ENCODE data around the gene ATPAF2.

The ATPAF2 gene

GRCh38 chr17:18014006-18014405, 25.0 kb downstream of the ATPAF2 start:
- no peak for DNase-seq (ENCODE audit: extremely low read depth, low read depth)
- TF ChIP-seq CTCF (IDR thresholded peaks at IDR 0.05; ENCODE audit: low read depth, low read length), result no peak

GRCh38 chr17:18011286-18011685, 27.7 kb downstream of the ATPAF2 start:
- DNase-seq (ENCODE audit: extremely low read depth, low read depth), result no peak
- no peak for TF ChIP-seq CTCF (IDR thresholded peaks at IDR 0.05; ENCODE audit: low read depth, low read length)

- no peak for DNase-seq (ENCODE audit: extremely low read depth, low read depth)
- no peak for TF ChIP-seq CTCF (IDR thresholded peaks at IDR 0.05; ENCODE audit: low read depth, low read length)
These were observed 29.2 kb downstream of the ATPAF2 start for GRCh38 chr17:18009609-18010420.

- TF ChIP-seq CTCF (IDR thresholded peaks at IDR 0.05; ENCODE audit: low read depth, low read length), result no peak
- no peak for DNase-seq (ENCODE audit: extremely low read depth, low read depth)
These were observed 30.3 kb downstream of the ATPAF2 start for GRCh38 chr17:18008496-18009268.

- DNase-seq (ENCODE audit: extremely low read depth, low read depth), result no peak
- TF ChIP-seq CTCF (IDR thresholded peaks at IDR 0.05; ENCODE audit: low read depth, low read length), result no peak
These were observed 32.3 kb downstream of the ATPAF2 start for GRCh38 chr17:18006495-18007239.

- no peak for DNase-seq (ENCODE audit: extremely low read depth, low read depth)
- no peak for TF ChIP-seq CTCF (IDR thresholded peaks at IDR 0.05; ENCODE audit: low read depth, low read length)
These were observed 33.5 kb downstream of the ATPAF2 start for GRCh38 chr17:18005496-18005895.

Data from AG09319 (cell line).